ENCODE measurements around the gene CPN2. TPM values are rescaled to one million over a fixed set of nuclear protein-coding genes. Genes with fewer than 3 reads are reported as not detected.

CPN2 gene
- total and polyA plus RNA-seq, 2 of the 8 experiments (the other 6 are each of a cell fraction or from before 2014, with no cell fraction given), result 0.03 TPM; not detected in 1

DNA sequence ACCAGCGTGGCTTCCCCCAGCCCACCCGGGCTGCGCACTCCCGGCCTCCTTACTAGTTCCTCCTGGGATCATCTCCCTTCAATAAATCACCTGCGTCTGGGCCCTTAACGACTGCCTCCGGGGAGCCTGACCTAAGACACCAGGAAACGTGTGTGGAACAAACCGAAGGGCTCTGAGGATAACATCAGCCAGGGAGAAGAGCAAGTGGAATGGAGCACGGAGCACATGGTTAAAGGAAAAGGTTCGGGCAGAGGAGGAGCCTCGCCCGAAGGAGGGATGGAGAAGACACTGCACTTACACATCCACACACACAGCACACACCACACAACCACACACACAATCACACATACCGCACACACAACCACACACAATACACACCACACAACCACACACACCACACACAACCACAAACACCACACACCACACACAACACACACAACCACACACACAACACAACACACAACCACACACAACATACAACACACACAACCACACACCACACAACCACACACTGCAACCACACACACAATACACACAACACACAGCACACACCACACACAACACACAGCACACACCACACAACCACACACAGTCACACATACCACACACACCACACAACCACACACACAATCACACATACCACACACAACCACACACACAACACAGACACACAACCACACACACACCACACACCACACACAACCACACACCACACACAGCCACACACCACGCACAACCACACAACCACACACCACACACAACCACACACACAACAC is 24.7 kb downstream of the CPN2 start:
- Histone ChIP-seq H3K79me1 (ENCODE audit: low read depth, low read length) (peaks cover 14% of the 10 kb centered on the region), H3K9me3 (ENCODE audit: insufficient read depth in 2 of 2, low read depth in 1 of 2, low read length in 1 of 2) (peaks cover 15 to 16% of the 10 kb centered on the region in 2 experiments; a peak in 2 of 4 replicates), H3K4me1 (replicated peaks in 1 of 4; ENCODE audit: control insufficient read depth in 3 of 4, insufficient read depth in 4 of 4, low read length in 3 of 4) (peaks cover 0 to 2% (median 0%) of the 10 kb centered on the region in 4 experiments; a peak in 3 of 7 replicates), H3K36me3 (ENCODE audit: control insufficient read depth in 2 of 4, insufficient read depth in 4 of 4, low read length in 3 of 4) (no peaks in the 10 kb centered on the region; a peak in 1 of 8 replicates), H2BK5ac (ENCODE audit: low read depth, low read length) (0 out of 2 replicates have a peak overlapping the region, but pooled peaks have one; percentile 7), H3K4me3 (ENCODE audit: extremely low read depth in 1 of 4, insufficient read depth in 2 of 4, low read depth in 3 of 4, low read length in 4 of 4) (no peak overlapping the region), H4K20me1 (replicated peaks in 1 of 2; ENCODE audit: control insufficient read depth in 1 of 2, insufficient read depth in 2 of 2, low read length in 2 of 2) (peaks cover 0 to 23% of the 10 kb centered on the region in 2 experiments), H3K4ac (replicated peaks; ENCODE audit: insufficient read length, low read depth, low read length) (peak overlapping the region; percentile 91), H2BK120ac (replicated peaks; ENCODE audit: low read depth, low read length) (peak overlapping the region; percentile 35), H2AK5ac (ENCODE audit: low read depth, low read length) (peak overlapping the region; percentile 68), H3K4me2 (ENCODE audit: insufficient read depth in 1 of 2, low read depth in 2 of 2, low read length in 2 of 2) (no peak overlapping the region), H3K27me3 (replicated peaks in 1 of 4; ENCODE audit: control insufficient read depth in 3 of 4, extremely low read depth in 1 of 4, insufficient read depth in 3 of 4, low read length in 3 of 4) (peaks cover 0 to 3% (median 0%) of the 10 kb centered on the region in 4 experiments; a peak in 2 of 7 replicates), H3K18ac (ENCODE audit: extremely low read depth, low read length) (peak overlapping the region; percentile 41; the same call in 1 of the 2 replicates), H4K8ac (ENCODE audit: extremely low read depth, insufficient read depth, low read length) (peak overlapping the region; percentile 69; the same call in 1 of the 2 replicates), H3K56ac (replicated peaks; ENCODE audit: insufficient read length, low read depth, low read length) (peak overlapping the region; percentile 100), H3K27ac (ENCODE audit: low read depth, low read length) (no peak overlapping the region), H4K91ac (replicated peaks; ENCODE audit: insufficient read length, low read length) (peak overlapping the region; percentile 96), H2BK12ac (ENCODE audit: low read depth, low read length) (peak overlapping the region; percentile 51; the same call in 1 of the 2 replicates), H3K23me2 (ENCODE audit: low read depth, low read length) (peaks cover 28% of the 10 kb centered on the region; the same call in 1 of the 2 replicates), H4K5ac (ENCODE audit: insufficient read length, low read depth, low read length) (no peak overlapping the region), H2BK15ac (ENCODE audit: low read length) (peak overlapping the region; percentile 21), H3K23ac (ENCODE audit: insufficient read length) (no peak overlapping the region), H3K9ac (replicated peaks in 1 of 4; ENCODE audit: extremely low read depth in 1 of 4, low read depth in 3 of 4, low read length in 3 of 4) (no peak overlapping the region; a peak in 4 of 7 replicates), H2AFZ (ENCODE audit: low read length) (no peak overlapping the region), H3K79me2 (ENCODE audit: control insufficient read depth in 1 of 2, insufficient read depth in 2 of 2, low read length in 2 of 2) (no peaks in the 10 kb centered on the region), H2BK20ac (ENCODE audit: low read length) (peak overlapping the region; percentile 13), H3K14ac (ENCODE audit: insufficient read length) (peak overlapping the region; percentile 32)
- ChIA-PET POLR2A (ENCODE audit: partially characterized antibody) (no interaction called here), CTCF (ENCODE audit: partially characterized antibody) (interaction anchor here (0.6 to 1.1 kb wide), 3 partner anchors 78 to 583 kb away, joined by 3 read pairs; no protein-coding TSS in a partner anchor)
- DNase-seq (ENCODE audit: low read depth in 1 of 2, low spot score in 2 of 2), result no peak
- peak; percentile 32 for FAIRE-seq
- 87% methylated on average over 15 of the region's 15 CpGs; no CpG with 5 or more reads in 1 of the 2 experiments for WGBS, 2 experiments (ENCODE audit: extremely low coverage in 1 of 2, insufficient coverage in 1 of 2, insufficient read length in 1 of 2, insufficient replicate concordance in 2 of 2, low coverage in 1 of 2, low lambda C conversion rate in 2 of 2, missing lambda C conversion rate in 1 of 2)
- TF ChIP-seq, protein P1, sequence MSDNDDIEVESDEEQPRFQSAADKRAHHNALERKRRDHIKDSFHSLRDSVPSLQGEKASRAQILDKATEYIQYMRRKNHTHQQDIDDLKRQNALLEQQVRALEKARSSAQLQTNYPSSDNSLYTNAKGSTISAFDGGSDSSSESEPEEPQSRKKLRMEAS (IDR thresholded peaks at IDR 0.05), result 0 out of 2 replicates have a peak, but pooled peaks have one; percentile 5
- TF ChIP-seq HDAC6 (IDR thresholded peaks at IDR 0.05; ENCODE audit: low read depth, low read length) (peak; percentile 60), EZH2 (IDR thresholded peaks at IDR 0.05; ENCODE audit: low read depth, low read length, severe bottlenecking) (no peak)

All from H1 (cell line).